C4-2B (cell line): Measurements from ENCODE around the gene SIAH3.

Experiments used
- CTCF ChIP-seq: fragments of 450-650 bp; conservative IDR thresholded peaks from 2 replicates; pipeline ENCODE4 v1.5.1; 2017; ENCODE audit warnings: mild to moderate bottlenecking
- ZFX ChIP-seq: fragments of 450-650 bp; IDR thresholded peaks from 2 replicates; pipeline ENCODE4 v1.6.1; 2017

- TF ChIP-seq CTCF (no peak), ZFX (no peak)
Measured at GRCh38 chr13:45809801-45810394, 41.7 kb downstream of the SIAH3 start.
